Dendritic cell treated with granulocyte-macrophage colony-stimulating factor and Interleukin-4, amounts not matched to agents 40 ng/mL and 50 ng/mL, for 4 days (primary cell): ENCODE data around the gene PIGBOS1.
"Not testable (repeated sequence)": the region's sequence is repeated elsewhere in the genome, so short reads cannot be mapped to it uniquely, and the experiment has no call there.

Experiments
- H3K27ac Mint-ChIP-seq: one replicate; pipeline ENCODE4 v1.8.0; 2022; ENCODE audit warnings: mild to moderate bottlenecking, mixed read lengths
- H3K27me3 Mint-ChIP-seq: one replicate; pipeline ENCODE4 v1.8.0; 2022; ENCODE audit warnings: mild to moderate bottlenecking, mixed read lengths
- H3K36me3 Mint-ChIP-seq: one replicate; pipeline ENCODE4 v1.8.0; 2022; ENCODE audit warnings: low read depth, mixed read lengths
- H3K4me1 Mint-ChIP-seq: one replicate; pipeline ENCODE4 v1.8.0; 2022; ENCODE audit warnings: low read depth, mixed read lengths
- H3K4me3 Mint-ChIP-seq: one replicate; pipeline ENCODE4 v1.8.0; 2022; ENCODE audit warnings: mild to moderate bottlenecking, moderate library complexity, mixed read lengths
- H3K9me3 Mint-ChIP-seq: one replicate; pipeline ENCODE4 v1.8.0; 2022; ENCODE audit warnings: mixed read lengths
- intact Hi-C: fragments of 100-400 bp; cut with micrococcal nuclease; formaldehyde crosslinking; loops from one replicate; pipeline ENCODE4 v1.15.0; 2022

PIGBOS1 gene

GRCh38 chr15:55334997-55335396, 16.1 kb upstream of the PIGBOS1 start:
- Mint-ChIP-seq H3K9me3 (no peaks in the 10 kb centered on the region), H3K4me3 (no peak overlapping the region), H3K4me1 (peaks cover 5% of the 10 kb centered on the region), H3K36me3 (peaks cover 64% of the 10 kb centered on the region), H3K27ac (no peak overlapping the region), H3K27me3 (no peaks in the 10 kb centered on the region)
- intact Hi-C loops: no loop called here

DNA sequence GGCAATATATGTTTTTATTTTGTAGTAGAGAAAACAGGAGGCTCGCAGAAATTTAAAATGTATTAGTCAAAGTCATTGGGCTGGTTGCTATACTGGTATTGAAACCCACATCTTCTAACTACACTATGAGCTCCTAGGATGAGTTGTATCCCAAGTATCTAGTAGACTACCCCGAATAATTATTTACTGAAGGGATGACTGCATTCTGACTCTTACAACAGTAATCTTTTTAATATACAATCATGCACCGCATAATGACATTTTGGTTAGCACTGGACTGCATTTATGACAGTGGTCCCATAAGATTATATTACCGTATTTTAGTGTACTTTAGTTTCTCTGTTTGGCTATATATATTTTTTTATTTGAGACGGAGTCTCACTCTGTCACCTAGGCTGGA, 15.4 kb upstream of the PIGBOS1 start:
- H3K27ac Mint-ChIP-seq: no peak overlapping the region
- H3K36me3 Mint-ChIP-seq: peaks cover 63% of the 10 kb centered on the region
- no peak overlapping the region for H3K4me3 Mint-ChIP-seq
- H3K4me1 Mint-ChIP-seq: peaks cover 5% of the 10 kb centered on the region
- no peaks in the 10 kb centered on the region for H3K9me3 Mint-ChIP-seq
- intact Hi-C loops: no loop called here
- no peaks in the 10 kb centered on the region for H3K27me3 Mint-ChIP-seq

DNA sequence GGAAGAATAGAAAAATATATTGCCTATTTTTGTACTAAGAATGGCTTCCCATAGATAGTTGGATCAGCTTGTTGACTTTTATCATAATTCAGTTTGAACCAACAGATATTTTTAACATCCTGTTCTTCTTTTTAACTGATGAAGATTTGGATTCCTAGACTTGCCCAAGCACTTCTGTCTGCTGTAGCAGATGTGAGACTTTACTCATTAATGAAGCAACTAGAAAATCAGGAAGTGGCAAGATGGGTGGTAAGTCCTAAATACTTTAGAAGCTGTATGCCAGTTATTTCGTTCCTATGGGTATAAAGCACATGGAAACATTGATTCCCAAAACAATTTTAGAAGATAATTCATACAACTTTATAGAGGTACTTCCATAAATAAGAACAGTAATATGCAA, 8.5 kb upstream of the PIGBOS1 start:
- H3K36me3 Mint-ChIP-seq: peaks cover 42% of the 10 kb centered on the region
- H3K9me3 Mint-ChIP-seq: no peaks in the 10 kb centered on the region
- no peak overlapping the region for H3K4me3 Mint-ChIP-seq
- peaks cover 32% of the 10 kb centered on the region for H3K4me1 Mint-ChIP-seq
- no peak overlapping the region for H3K27ac Mint-ChIP-seq
- intact Hi-C loops: no loop called here
- H3K27me3 Mint-ChIP-seq: no peaks in the 10 kb centered on the region

GRCh38 chr15:55322467-55322866, 3.5 kb upstream of the PIGBOS1 start:
- no peaks in the 10 kb centered on the region for H3K9me3 Mint-ChIP-seq
- no peak overlapping the region for H3K4me3 Mint-ChIP-seq
- H3K36me3 Mint-ChIP-seq: peaks cover 24% of the 10 kb centered on the region
- H3K27me3 Mint-ChIP-seq: no peaks in the 10 kb centered on the region
- peak overlapping the region; percentile 88 for H3K27ac Mint-ChIP-seq
- intact Hi-C loops: loop anchor here (5.0 kb wide), 1 partner anchor 85 kb away; the partner anchor contains the start of genes CCPG1 and PIERCE2
- H3K4me1 Mint-ChIP-seq: peaks cover 32% of the 10 kb centered on the region

DNA sequence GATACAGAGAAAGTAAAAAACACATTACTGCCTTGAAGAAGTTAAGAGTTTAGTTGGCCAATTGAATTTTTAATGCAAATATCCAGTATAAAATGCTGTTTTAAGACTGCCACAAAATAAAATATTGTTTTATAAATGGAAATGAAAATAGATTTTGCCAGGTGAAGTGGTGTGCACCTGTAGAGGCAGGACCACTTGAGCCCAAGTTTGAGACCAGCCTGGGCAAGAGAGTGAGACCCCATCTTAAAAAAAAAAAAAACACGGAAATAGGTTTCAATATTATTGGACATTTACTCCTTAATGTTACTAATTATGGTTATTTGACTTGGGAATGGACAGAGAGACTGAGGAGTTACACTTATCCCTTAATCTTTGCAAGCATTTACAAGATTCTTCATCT, 2.0 kb upstream of the PIGBOS1 start:
- Mint-ChIP-seq H3K27ac (no peak overlapping the region), H3K27me3 (no peaks in the 10 kb centered on the region), H3K9me3 (no peaks in the 10 kb centered on the region), H3K36me3 (peaks cover 39% of the 10 kb centered on the region), H3K4me3 (no peak overlapping the region), H3K4me1 (peaks cover 45% of the 10 kb centered on the region)
- intact Hi-C loops: loop anchor here (5.0 kb wide), 1 partner anchor 86 kb away; the partner anchor contains the start of genes CCPG1 and PIERCE2

GRCh38 chr15:55320238-55320550, 1.3 kb upstream of the PIGBOS1 start:
- H3K27me3 Mint-ChIP-seq: no peaks in the 10 kb centered on the region
- no peak overlapping the region for H3K27ac Mint-ChIP-seq
- H3K4me1 Mint-ChIP-seq: peaks cover 52% of the 10 kb centered on the region
- H3K9me3 Mint-ChIP-seq: no peaks in the 10 kb centered on the region
- H3K36me3 Mint-ChIP-seq: peaks cover 47% of the 10 kb centered on the region
- intact Hi-C loops: loop anchor here (5.0 kb wide), 1 partner anchor 87 kb away; the partner anchor contains the start of genes CCPG1 and PIERCE2
- peak overlapping the region; percentile 17 for H3K4me3 Mint-ChIP-seq

- H3K36me3 Mint-ChIP-seq: peaks cover 48% of the 10 kb centered on the region
- no peaks in the 10 kb centered on the region for H3K27me3 Mint-ChIP-seq
- intact Hi-C loops: loop anchor here (5.0 kb wide), 1 partner anchor 88 kb away; the partner anchor contains the start of genes CCPG1 and PIERCE2
- peak overlapping the region; percentile 95 for H3K4me3 Mint-ChIP-seq
- peaks cover 57% of the 10 kb centered on the region for H3K4me1 Mint-ChIP-seq
- H3K9me3 Mint-ChIP-seq: no peaks in the 10 kb centered on the region
- H3K27ac Mint-ChIP-seq: peak overlapping the region; percentile 98
These were observed 764 bp upstream of the PIGBOS1 start for GRCh38 chr15:55319537-55320237.

DNA sequence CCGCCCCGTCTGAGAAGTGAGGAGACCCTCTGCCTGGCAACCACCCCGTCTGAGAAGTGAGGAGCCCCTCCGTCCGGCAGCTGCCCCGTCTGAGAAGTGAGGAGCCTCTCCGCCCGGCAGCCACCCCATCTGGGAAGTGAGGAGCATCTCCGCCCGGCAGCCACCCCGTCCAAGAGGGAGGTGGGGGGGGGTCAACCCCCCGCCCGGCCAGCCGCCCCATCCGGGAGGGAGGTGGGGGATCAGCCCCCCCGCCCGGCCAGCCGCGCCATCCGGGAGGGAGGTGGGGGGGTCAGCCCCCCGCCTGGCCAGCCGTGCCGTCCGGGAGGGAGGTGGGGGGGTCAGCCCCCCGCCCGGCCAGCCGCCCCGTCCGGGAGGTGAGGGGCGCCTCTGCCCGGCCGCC, 16.1 kb downstream of the PIGBOS1 start:
- H3K27ac Mint-ChIP-seq, intact Hi-C loops, H3K4me1 Mint-ChIP-seq, H3K27me3 Mint-ChIP-seq, H3K4me3 Mint-ChIP-seq, H3K9me3 Mint-ChIP-seq: not testable (repeated sequence)
- peaks cover 31% of the 10 kb centered on the region for H3K36me3 Mint-ChIP-seq

GRCh38 chr15:55297315-55297714, 21.6 kb downstream of the PIGBOS1 start:
- H3K9me3 Mint-ChIP-seq: no peaks in the 10 kb centered on the region
- no peak overlapping the region for H3K4me3 Mint-ChIP-seq
- H3K27me3 Mint-ChIP-seq: no peaks in the 10 kb centered on the region
- intact Hi-C loops: no loop called here
- no peak overlapping the region for H3K27ac Mint-ChIP-seq
- H3K36me3 Mint-ChIP-seq: no peaks in the 10 kb centered on the region
- peaks cover 14% of the 10 kb centered on the region for H3K4me1 Mint-ChIP-seq

GRCh38 chr15:55290528-55291057, 28.3 kb downstream of the PIGBOS1 start:
- Mint-ChIP-seq H3K9me3 (no peaks in the 10 kb centered on the region), H3K27ac (peak overlapping the region; percentile 94), H3K4me3 (peak overlapping the region; percentile 88), H3K36me3 (peaks cover 13% of the 10 kb centered on the region), H3K4me1 (peaks cover 38% of the 10 kb centered on the region), H3K27me3 (no peaks in the 10 kb centered on the region)
- intact Hi-C loops: loop anchor here (1.0 to 2.0 kb wide), 2 partner anchors 73 to 146 kb away; no protein-coding TSS in a partner anchor

GRCh38 chr15:55289746-55290527, 29.0 kb downstream of the PIGBOS1 start, which contains the start of gene RAB27A:
Gene RAB27A (minus strand): TSS chr15:55289813. CDS start chr15:55234934, 54,879 bp downstream.
- H3K27me3 Mint-ChIP-seq: no peaks in the 10 kb centered on the region
- peaks cover 41% of the 10 kb centered on the region for H3K4me1 Mint-ChIP-seq
- H3K27ac Mint-ChIP-seq: peak within 1 kb of the TSS; percentile 94
- no peaks in the 10 kb centered on the region for H3K9me3 Mint-ChIP-seq
- peaks cover 13% of the 10 kb centered on the region for H3K36me3 Mint-ChIP-seq
- intact Hi-C loops: loop anchor here (1.0 to 5.0 kb wide), 3 partner anchors 38 to 147 kb away; no protein-coding TSS in a partner anchor
- H3K4me3 Mint-ChIP-seq: peak within 1 kb of the TSS; percentile 88

DNA sequence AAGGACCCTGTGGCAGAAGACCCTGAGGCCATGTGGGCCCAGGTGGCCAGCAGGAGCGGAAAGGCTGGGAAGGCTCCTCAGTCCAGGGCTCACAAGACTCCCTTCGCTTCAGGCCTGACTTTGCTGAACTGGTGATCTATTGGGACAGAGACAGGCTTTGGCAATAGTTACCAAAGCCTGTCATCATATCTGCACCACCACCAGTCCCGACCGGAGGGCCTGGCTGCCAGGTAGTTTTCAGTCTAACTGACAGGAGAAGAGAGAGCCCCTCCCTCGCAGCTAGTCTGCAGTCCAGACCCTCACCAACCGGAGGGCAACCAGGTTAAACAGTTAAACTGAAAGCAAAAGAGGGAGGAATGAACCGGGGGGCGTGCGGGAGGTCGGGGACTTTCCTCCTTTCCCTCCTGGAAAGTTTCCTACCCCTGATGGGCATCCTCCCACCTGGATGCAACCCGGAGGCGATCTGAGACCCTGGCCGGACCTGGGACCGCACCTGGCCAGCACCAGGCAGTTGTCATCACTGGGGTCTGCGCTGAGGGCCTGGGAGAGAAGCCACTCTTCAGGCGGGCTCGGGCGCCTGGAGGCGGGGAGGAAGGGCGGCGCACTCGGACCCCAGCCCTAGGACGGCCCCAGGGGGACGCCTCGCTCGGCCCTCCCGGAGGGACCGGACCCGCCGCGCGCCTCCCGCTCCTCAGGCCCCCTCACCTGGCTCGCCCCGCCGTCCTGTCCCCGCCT, 29.7 kb downstream of the PIGBOS1 start:
- Mint-ChIP-seq H3K4me1 (peaks cover 43% of the 10 kb centered on the region), H3K27me3 (no peaks in the 10 kb centered on the region), H3K27ac (peak overlapping the region; percentile 94), H3K4me3 (peak overlapping the region; percentile 88), H3K9me3 (no peaks in the 10 kb centered on the region), H3K36me3 (peaks cover 13% of the 10 kb centered on the region)
- intact Hi-C loops: loop anchor here (5.0 kb wide), 1 partner anchor 37 kb away; no protein-coding TSS in a partner anchor

- Mint-ChIP-seq H3K27me3 (no peaks in the 10 kb centered on the region), H3K27ac (peak overlapping the region; percentile 94), H3K4me3 (no peak overlapping the region), H3K9me3 (no peaks in the 10 kb centered on the region), H3K4me1 (peaks cover 47% of the 10 kb centered on the region), H3K36me3 (peaks cover 13% of the 10 kb centered on the region)
- intact Hi-C loops: loop anchor here (5.0 kb wide), 1 partner anchor 36 kb away; no protein-coding TSS in a partner anchor
These were observed 30.8 kb downstream of the PIGBOS1 start for GRCh38 chr15:55288006-55288717.
